GM12865 (cell line): Measurements from ENCODE around the gene IL17B.
A peak's percentile ranks its signal among the peaks of the same experiment; 100 is the strongest.
"Not testable (repeated sequence)": the region's sequence is repeated elsewhere in the genome, so short reads cannot be mapped to it uniquely, and the experiment has no call there.

Source experiments
- DNase-seq: peaks from one replicate; pipeline ENCODE4 v3.0.0; 2010; ENCODE audit warnings: low read depth
- H3K4me3 ChIP-seq: 2 replicates; pipeline ENCODE4 v1.5.1; 2011; ENCODE audit warnings: mild to moderate bottlenecking, low read depth, low read length, control low read depth
- TF ChIP-seq, protein P1 (sequence below): IDR thresholded peaks from 2 replicates; pipeline ENCODE4 v1.5.1; 2011; ENCODE audit warnings: low read length, control low read depth, low read depth, inconsistent platforms; ENCODE audit not compliant: insufficient read depth; ENCODE audit errors: missing control alignments

IL17B gene

DNA sequence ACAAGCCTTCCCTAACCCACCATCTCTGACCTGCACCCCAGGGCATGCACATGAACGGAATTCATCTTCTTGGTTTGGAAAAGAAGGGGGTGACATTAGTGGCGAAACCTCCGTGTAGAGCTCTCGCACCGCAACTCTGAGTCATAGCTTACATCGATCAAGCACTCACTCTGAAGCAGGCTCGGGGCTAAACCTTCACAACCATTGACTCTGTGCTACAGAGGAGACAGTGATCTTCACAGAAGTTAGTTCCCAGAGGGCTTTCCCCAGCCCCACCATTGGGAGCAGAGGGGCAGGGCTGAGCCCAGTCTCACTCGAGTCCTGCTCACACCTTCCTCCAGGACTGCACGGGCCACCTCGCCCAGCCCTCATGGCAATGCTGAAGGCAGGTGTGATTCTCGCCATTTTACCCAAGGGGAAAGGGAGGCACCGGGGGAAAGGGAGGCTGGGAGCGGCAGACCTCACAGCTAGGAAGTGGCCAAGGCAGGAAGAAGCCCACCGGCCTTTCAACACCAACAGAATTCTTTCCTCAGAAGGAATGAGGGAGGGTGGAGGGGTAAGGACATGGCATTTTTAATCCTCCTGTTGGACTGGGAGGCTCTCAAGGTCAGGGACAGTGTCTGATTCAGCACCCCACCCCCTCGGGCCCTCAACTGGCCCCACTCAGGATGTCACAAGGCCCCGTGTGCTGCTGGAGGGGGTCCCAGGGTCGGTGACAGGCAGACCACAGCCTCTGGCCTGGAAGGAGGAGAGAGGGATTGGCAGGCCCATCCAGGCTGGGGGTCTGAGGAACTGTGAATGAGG lies 25.9 kb upstream of the IL17B start:
- no peak for DNase-seq
- H3K4me3 ChIP-seq, result no peak overlapping the region
- TF ChIP-seq, protein P1, sequence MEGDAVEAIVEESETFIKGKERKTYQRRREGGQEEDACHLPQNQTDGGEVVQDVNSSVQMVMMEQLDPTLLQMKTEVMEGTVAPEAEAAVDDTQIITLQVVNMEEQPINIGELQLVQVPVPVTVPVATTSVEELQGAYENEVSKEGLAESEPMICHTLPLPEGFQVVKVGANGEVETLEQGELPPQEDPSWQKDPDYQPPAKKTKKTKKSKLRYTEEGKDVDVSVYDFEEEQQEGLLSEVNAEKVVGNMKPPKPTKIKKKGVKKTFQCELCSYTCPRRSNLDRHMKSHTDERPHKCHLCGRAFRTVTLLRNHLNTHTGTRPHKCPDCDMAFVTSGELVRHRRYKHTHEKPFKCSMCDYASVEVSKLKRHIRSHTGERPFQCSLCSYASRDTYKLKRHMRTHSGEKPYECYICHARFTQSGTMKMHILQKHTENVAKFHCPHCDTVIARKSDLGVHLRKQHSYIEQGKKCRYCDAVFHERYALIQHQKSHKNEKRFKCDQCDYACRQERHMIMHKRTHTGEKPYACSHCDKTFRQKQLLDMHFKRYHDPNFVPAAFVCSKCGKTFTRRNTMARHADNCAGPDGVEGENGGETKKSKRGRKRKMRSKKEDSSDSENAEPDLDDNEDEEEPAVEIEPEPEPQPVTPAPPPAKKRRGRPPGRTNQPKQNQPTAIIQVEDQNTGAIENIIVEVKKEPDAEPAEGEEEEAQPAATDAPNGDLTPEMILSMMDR, result no peak

DNA sequence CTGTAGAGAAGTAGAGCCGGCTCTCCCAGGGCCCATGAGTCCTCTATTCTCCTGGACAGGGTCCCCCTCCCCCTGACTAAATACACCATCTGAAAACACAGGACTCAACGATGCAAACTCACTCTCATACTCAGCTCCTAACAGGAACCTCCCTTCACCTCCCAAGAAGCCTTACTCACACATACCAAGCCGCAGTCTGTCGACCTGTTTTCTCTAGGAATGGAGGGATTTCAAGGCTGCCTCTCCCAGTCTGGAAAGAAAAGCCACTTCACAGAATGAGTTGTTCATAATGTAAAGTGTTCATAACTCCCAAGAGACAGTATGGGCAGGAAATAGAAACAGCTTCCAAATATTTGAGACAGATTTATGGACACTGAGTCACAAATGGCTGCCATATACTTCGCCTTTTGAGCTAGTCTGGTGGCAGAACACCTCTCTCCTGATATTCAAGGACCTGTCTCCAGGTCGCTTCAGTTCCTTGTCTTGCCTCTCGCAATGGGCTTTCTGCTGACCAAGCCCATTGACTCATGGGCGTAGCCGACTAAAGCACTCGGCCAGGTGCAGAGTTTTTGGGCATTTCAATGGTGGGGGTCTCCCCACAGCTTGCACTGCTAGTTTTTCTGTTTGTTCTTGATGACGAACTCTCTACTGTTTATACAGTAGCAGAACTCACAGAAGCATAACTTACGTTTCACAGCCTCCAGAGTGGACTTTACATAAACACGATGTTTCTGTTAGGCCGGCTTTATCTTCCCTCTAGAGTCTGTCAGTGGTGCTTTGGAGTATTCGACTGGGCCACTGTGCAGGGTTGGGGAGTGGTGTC lies 25.0 kb upstream of the IL17B start:
- no peak for DNase-seq
- no peak overlapping the region for H3K4me3 ChIP-seq
- TF ChIP-seq, protein P1, result no peak

DNA sequence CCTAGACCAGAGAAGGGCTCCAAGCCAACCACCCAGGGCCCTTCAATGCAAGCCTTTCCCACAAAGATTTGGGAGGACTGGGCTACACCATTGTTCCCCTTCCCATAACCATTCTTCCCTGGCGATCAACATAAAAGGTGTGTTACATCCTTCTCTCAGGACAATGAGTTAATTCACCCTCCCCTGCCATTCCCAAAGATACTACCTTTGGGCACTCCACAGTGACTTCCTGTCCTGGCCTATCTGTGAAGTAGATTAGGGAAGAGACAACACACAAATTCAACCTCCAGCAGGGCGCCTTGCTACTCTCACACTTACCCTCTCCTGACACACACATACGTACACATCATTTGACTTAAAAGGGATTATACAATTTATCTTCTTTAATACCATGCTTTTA lies 23.2 kb upstream of the IL17B start:
- no peak overlapping the region for H3K4me3 ChIP-seq
- DNase-seq, result no peak
- TF ChIP-seq, protein P1, result no peak

DNA sequence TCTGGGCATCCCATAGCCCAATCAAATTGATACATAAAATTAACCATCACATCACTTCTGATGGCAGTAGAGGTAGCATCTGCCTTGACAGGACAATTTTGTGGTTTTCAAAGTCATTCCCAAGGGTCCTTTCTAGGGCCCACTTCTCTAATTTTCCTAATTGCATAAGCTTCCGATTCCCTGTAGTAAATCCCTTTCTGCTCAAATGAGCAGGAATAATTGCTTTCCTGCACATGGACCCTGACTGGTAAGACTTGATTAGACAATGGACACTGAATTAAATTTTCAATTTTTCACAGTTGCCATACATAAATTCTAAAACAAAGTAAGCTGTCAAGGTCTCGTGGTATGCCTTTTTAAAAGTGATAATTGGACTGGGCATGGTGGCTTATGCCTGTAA lies 22.0 kb upstream of the IL17B start:
- no peak for DNase-seq
- TF ChIP-seq, protein P1, result no peak
- no peak overlapping the region for H3K4me3 ChIP-seq

DNA sequence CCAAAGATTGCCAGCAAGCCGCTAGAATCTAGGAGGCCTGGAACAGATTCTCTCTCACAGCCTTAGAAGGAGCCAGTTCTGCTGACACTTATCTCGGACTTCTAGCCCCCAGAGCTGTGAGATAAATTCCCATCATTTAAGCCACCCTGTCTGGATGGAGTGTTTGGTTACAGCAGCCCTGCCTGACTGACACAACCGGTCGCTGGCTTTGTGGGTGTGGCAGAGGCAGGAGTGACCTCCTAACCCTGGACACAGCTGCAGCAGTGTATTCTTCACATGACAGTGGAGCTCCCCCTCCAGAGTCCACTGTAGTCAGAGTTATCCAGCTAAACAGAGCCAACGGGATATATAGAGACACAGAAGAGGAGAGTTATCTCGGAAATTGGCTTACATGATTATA lies 21.2 kb upstream of the IL17B start:
- H3K4me3 ChIP-seq, result no peak overlapping the region
- DNase-seq, result no peak
- TF ChIP-seq, protein P1, result no peak

DNA sequence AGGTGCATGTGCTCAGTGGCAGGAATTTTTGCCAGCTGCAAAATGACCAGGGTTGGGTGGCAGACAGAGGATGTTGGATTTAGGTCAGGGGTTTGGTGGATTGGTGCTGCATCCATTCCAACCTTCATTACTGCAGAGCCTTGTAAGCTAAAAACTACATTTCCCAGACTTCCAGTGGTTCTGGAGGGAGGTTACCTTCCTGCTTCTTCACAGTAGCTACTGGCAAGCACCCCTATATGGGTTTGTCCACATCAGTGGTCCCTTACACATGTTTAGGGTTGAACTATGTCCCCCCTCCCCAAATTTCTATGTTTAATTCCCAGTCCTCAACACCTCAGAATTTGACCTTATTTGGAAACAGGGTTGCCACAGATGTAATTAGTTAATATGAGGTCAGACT lies 20.7 kb upstream of the IL17B start:
- TF ChIP-seq, protein P1, result no peak
- no peak for DNase-seq

DNA sequence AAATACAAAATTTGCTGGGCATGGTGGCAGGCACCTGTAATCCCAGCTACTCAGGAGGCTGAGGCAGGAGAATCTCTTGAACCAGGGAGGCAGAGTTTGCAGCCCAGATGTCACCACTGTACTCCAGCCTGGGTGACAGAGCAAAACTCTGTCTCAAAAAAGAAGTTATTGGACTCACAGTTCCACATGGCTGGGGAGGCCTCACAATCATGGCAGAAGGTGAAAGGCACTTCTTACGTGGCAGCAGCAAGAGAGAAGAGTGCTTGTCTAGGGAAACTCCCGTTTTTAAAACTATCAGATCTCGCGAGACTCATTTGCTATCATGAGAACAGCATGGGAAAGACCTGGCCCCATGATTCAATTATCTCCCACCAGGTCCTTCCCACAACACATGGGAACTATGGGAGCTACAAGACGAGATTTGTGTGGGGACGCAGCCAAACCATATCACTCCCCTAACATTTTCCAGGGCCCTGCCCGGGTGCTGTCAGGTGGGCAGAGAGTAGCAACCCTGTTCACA lies 19.7 kb upstream of the IL17B start:
- peak; percentile 28 for DNase-seq
- not testable (repeated sequence) for H3K4me3 ChIP-seq

More for the DNA sequence above, 20.7 kb upstream of the IL17B start:
- H3K4me3 ChIP-seq, result no peak overlapping the region
